NCI-H510A (cell line): ENCODE results near the gene PDK1.

ENCODE experiments used
- DNase-seq: peaks from one replicate; lab custom pipeline; 2025; lab: John Stamatoyannopoulos, UW

The PDK1 gene

GRCh38 chr2:172597176-172597842 is 41.4 kb downstream of the PDK1 start:
- no peak for DNase-seq

GRCh38 chr2:172599947-172600346 is 44.1 kb downstream of the PDK1 start:
- DNase-seq: no peak

DNA sequence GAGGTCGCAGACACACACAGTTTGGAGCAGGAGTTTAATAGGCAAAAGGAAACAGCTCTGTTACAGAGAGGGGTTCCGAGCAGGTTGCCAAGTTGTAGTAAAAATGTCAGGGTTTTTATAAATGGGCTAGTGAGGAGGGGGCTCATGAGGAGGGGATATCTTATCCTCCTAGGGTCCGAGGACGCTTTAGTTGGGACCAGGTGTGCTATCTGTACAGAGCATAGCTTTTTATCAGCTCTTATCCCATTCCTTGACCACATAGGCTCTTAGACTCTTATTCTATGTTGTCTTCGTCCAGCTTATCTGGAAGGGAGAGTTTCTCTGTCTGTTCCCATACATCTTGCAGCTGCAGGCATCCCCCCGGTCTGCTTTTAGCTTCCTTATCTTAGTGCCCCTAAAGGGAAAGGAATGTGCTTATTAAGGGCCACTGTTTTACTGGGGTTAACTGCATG is 44.7 kb downstream of the PDK1 start:
- DNase-seq: no peak

- DNase-seq: no peak
These were observed 50.4 kb downstream of the PDK1 start for GRCh38 chr2:172606285-172606684.

- DNase-seq: no peak
These were observed 51.6 kb downstream of the PDK1 start for GRCh38 chr2:172607379-172607928.

- DNase-seq: no peak
These were observed 53.6 kb downstream of the PDK1 start for GRCh38 chr2:172609488-172609887.

- DNase-seq: no peak
These were observed 56.2 kb downstream of the PDK1 start for GRCh38 chr2:172612051-172612450.

- DNase-seq: no peak
These were observed 57.1 kb downstream of the PDK1 start for GRCh38 chr2:172613040-172613439.

GRCh38 chr2:172613615-172614231 is 57.8 kb downstream of the PDK1 start:
- DNase-seq: no peak

GRCh38 chr2:172614932-172615331 is 59.0 kb downstream of the PDK1 start:
- DNase-seq: no peak

DNA sequence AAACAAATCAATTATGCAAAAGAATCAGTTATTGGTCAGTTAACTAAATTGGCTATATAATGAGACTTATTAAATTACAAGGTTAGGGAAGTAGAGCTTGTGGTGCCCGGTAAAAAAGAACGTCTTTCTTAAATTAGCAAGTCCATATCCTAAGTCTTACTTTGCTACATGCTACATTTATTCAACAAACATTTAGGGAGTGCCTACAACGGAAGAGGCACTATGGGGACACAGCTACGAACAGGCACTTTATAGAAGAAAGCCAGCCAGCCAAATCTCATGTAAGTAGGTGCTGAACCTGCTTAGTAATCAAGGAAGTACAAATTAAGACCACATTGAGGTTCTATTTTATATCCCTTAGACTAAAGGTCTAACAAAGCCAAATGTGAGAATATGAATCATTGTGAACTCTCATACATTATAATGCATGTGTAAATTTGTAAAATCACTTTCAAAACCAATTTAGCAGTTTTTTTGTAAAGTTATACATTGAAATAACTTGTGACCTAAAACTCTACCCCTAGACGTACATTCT is 59.9 kb downstream of the PDK1 start:
- no peak for DNase-seq

DNA sequence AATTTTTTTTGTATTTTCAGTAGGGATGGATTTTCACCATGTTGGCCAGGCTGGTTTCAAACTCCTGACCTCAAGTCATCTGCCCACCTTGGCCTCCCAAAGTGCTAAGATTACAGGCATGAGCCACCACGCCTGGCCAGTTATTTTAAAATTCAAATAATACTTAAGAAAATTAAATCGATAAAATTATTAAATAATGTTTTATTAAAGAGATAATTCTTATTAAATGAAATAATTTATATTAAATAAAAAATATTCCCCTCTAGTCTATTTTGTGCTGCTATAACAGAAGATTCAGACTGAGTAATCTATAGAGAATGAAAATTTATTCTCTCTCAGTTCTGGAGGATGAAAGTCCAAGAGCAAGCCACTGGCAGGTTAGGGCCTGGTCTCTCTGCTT is 61.2 kb downstream of the PDK1 start:
- no peak for DNase-seq

DNA sequence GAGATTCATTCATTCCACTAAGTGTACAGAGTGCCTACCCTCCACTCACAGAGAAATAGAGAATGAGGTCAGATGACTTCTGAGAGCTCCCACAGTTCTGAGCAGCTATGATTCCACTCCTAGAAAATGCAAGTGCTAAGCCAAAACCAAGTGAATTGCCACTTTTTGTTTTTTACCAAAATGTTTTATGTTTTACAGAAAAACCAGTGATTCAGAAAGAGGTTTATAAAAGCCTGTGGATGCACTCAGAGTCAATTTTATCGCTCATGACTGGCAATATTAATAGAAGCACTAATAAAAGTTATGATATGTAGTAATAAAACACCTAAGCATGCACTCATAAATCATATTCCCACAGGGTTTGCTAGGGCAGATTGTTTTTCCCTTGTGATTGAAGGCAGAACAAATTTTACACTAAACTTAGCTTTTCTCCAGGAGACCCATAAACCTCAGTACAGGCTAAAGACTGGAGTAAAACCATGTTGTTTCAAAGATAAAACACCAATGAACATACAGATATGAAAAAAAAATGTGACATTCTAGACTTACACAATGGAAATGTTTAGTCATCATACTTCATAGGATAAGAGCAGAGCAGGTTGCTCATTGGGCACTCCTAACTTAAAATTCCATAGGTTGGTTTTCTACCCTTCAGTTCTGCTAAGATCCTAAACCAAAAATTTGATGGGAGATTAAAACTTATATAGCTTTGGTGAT is 67.5 kb downstream of the PDK1 start:
- DNase-seq: no peak

- no peak for DNase-seq
These were observed 69.1 kb downstream of the PDK1 start for GRCh38 chr2:172624996-172625395.

GRCh38 chr2:172627181-172627580 is 71.3 kb downstream of the PDK1 start:
- no peak for DNase-seq

DNA sequence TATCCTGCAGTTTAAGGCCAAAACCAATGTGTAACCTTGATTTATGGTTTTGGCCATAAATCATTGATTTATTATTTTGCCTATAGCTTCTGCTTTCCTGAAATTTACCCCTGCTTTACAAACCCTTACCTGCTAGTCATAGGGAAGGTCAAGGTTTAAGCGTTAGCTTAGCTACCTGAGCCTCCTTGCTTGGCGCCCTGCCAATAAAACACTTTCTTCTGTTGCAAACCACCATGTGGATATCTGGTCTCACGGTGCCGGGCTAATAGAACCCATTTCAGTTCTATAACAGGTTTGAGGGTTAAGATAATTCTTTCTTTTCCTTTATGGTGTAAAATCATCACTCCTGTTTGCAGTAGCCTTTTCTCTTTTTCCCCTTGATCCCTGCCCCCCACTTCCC is 72.2 kb downstream of the PDK1 start:
- no peak for DNase-seq

GRCh38 chr2:172629586-172629985 is 73.7 kb downstream of the PDK1 start:
- no peak for DNase-seq

DNA sequence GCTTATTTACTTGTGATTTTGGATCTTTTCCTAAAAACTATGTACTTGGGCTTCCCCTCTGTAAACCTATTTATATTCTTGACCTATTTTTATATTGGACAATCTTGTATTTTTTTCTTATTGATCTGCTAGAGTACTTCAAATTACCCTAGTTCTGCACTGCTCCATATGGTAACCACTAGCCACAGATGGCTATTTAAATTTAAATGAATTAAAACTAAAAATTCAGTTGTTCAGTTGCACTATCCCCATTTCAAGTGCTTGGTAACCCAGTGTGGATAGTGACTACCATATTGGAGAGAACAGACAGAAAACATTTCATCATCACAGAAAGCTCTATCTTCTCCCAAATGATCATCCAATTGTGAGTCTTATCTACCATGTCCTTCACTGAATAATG is 74.3 kb downstream of the PDK1 start:
- no peak for DNase-seq

- no peak for DNase-seq
These were observed 78.6 kb downstream of the PDK1 start for GRCh38 chr2:172634477-172634876.

DNA sequence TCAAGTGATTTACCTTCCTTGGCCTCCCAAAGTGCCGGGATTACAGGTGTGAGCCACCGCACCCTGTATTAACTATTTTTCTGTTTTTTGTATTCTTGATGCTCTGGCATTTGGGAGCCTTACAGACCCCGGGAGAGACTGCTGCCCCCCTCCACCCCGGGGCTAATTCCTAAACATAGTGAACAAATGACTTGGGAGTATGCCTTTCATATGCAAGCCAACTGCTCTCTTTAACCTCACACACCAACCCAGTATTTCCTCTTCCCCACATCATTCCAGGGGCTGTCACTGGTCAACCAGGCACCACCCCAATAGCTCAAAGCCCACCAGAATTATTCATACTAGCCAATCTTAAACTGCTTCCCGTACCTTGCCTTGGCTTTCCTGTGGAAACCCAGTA is 79.7 kb downstream of the PDK1 start:
- DNase-seq: no peak

DNA sequence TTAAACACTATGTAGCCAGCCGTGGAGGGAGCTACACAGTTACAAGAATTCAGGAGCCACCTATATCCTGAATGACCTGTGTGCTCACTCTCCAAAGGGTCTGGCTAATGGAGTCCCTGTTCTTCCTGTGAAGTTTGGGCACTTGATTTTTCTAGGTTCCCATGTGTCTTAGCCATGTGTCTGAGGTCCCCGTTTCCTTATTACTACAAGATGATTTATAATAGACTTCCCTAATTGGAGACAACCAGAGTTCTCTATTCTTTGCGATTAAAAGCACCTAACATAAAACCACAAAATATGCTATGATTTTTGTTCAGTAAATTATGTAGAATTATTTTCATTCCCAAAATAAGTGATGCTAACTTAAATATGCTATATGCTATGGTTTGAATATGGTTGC is 83.4 kb downstream of the PDK1 start:
- no peak for DNase-seq

GRCh38 chr2:172639823-172640222 is 83.9 kb downstream of the PDK1 start:
- DNase-seq: no peak

DNA sequence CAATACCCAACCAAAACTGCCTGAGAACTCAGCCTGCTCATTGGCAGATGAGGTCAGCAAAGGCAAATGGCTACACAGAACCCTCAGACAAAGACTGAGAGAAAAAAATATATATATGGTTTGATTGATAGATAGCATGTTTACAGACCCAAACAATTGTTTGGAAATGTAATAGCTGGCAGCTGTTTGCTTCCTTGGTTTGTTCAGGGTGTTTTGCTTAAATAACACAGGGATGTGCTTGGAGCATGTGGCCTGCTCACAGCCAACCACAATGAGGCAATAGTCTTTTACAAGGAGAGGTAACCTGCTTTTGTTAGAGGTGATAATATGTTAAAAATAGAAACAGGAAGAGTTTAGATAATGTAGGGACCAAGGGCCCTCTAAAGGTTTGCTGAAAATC is 84.5 kb downstream of the PDK1 start:
- DNase-seq: no peak
